Psoas muscle (tissue), 8 donors: ENCODE measurements around the gene C21orf58. TPM values are rescaled to one million over a fixed set of nuclear protein-coding genes. Genes with fewer than 3 reads are reported as not detected.
A peak's percentile ranks its signal among the peaks of the same experiment; 100 is the strongest.

Experiments used
- ATAC-seq, 4 donors: fragments of 200-7000 bp; cut with Tn5 transposase; one replicate each; pipeline ENCODE4 v1.9.1; 2020; ENCODE audit warnings: moderate library complexity in 3 of 4, mild to moderate bottlenecking in 2 of 4
- DNase-seq, 2 donors: peaks; one replicate each; pipeline ENCODE4 v3.0.0-alpha.2; 2020
- H3K27ac ChIP-seq: fragments of 200-600 bp; one replicate; pipeline ENCODE4 v1.8.0; 2022
- H3K27me3 ChIP-seq, 3 donors: fragments of 200-600 bp in 1 of 3; one replicate each; pipeline versions ENCODE4 v1.6.1 to v1.8.0; 2013 to 2022; ENCODE audit warnings: low read length in 2 of 3, mild to moderate bottlenecking in 2 of 3, moderate library complexity in 1 of 3; ENCODE audit not compliant: insufficient read depth in 3 of 3
- H3K36me3 ChIP-seq, 2 donors: fragments of 200-600 bp in 1 of 2; one replicate each; pipeline versions ENCODE4 v1.6.1 to v1.8.0; 2013 to 2022; ENCODE audit warnings: low read depth in 1 of 2, mild to moderate bottlenecking in 1 of 2, moderate library complexity in 1 of 2; ENCODE audit not compliant: insufficient read depth in 1 of 2
- H3K4me1 ChIP-seq: fragments of 200-600 bp; one replicate; pipeline ENCODE4 v1.8.0; 2022
- H3K4me3 ChIP-seq: fragments of 200-600 bp; one replicate; pipeline ENCODE4 v1.8.0; 2022; ENCODE audit warnings: mild to moderate bottlenecking
- H3K9me3 ChIP-seq: fragments of 200-600 bp; one replicate; pipeline ENCODE4 v1.8.0; 2022
- CTCF ChIP-seq: fragments of 200-600 bp; IDR thresholded peaks from one replicate; pipeline ENCODE4 v1.8.0; 2022; ENCODE audit warnings: antibody characterized with exemption
- WGBS, 3 donors: extraction: QIAGEN DNeasy Blood & Tissue Kit; methylation state at CpG; one replicate each; pipeline versions ENCODE4 v1.1.6 to v1.1.7; 2013; 5-methylcytosine and 5-hydroxymethylcytosine counted together
- intact Hi-C, 2 donors: fragments of 100-400 bp; cut with DNase I; formaldehyde crosslinking; loops; one replicate each; pipeline versions ENCODE4 v1.11.0 to v1.14.2; 2022
- polyA plus RNA-seq, 3 donors: library from polyadenylated mRNA; stranded (reverse); fragments of 200-250 nt; gene quantifications; one replicate each; pipeline ENCODE4 v1.2.3, GENCODE V29; 2013
- total RNA-seq, 4 donors: library from RNA; stranded (reverse); fragmentation: NEBNext Ultra II Directional in 2 of 4; extraction: Animal tissue kit (Norgen Biotek cat#: 25700) in 2 of 4; gene quantifications; one replicate each; pipeline versions ENCODE4 v1.2.1 to v1.2.4, GENCODE V29; 2021 to 2023
- donor health status: healthy with polysubstance abuse.
- donor health status: DM: no; HTN: no; CAD: no; lungs with moderate emphysema.
- donor health status: Bipolar disorder and iron deficiency.
- donor health status: healthy.
- donor health status: DM: yes; HTN: yes; CAD: no.
- donor health status: DM: no; HTN: no; CAD: no.
- donor health status: DM: no; HTN: no; CAD: no.
- donor health status: DM: yes; HTN: yes; CAD: no.

Gene C21orf58
- total and polyA plus RNA-seq, 7 donors: 0.38 to 3.0 (median 1.1) TPM

DNA sequence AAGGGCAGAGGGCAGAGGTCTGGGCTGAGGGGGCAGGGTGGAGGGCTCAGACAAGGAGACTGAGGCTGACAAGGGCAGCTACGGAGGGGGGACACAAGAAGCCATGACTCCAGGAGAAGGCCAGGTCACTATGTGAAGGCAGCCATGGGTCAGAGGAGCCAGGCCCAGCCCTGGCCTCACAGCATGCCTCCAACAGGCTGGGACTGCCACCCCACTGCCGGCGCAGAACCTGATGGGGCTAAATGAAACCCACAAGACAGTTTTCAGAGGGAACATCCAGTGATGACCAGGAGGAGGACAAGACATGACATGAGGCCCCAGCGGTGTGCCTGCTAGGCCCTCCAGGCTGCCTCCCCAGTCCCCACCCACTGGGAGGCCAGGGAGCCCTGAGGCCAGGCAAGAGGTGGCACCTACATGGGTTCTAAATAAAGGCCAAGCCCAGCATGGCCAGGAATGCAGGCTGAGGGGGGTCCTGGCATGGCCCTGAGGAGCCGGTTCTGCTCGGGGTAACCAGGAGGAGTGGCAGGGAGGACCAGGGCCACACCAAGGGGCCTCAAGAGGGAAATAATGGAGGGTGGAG is 67.8 kb downstream of the C21orf58 start:
- intact Hi-C loops: no loop called here
- 90 to 92% (median 91%) methylated on average over 6 of the region's 6 CpGs for WGBS, 3 donors
- no peak for ATAC-seq
- Histone ChIP-seq H3K27ac (no peak overlapping the region), H3K4me3 (no peak overlapping the region), H3K36me3 (peaks cover 6 to 100% of the 10 kb centered on the region in 2 donors), H3K9me3 (no peaks in the 10 kb centered on the region), H3K4me1 (peaks cover 11% of the 10 kb centered on the region), H3K27me3 (no peaks in the 10 kb centered on the region)
- DNase-seq: no peak
- no peak for TF ChIP-seq CTCF

DNA sequence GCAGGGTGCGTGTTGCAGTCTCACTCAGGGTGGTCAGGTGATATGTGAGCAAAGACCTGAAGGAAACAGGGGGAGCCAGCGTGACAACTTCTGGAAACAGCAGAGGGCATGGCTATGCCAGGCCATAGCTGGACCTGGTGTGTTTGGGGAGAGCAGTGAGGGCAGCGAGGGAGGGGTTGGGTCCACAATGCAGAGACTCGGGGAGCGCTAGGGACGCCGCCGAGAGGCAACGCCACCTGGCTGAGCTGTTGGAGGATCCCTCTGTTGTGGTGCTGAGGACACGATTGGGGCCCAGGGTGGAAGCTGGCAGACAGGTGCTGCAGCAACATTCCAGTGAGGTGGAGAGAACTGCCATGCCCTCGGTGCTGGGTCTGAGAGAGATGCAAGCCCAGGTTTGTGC is 68.5 kb downstream of the C21orf58 start:
- no peak overlapping the region for H3K4me3 ChIP-seq
- 81 to 89% (median 88%) methylated on average over 11 of the region's 11 CpGs for WGBS, 3 donors
- no peak for TF ChIP-seq CTCF
- peaks cover 11% of the 10 kb centered on the region for H3K4me1 ChIP-seq
- H3K27me3 ChIP-seq: no peaks in the 10 kb centered on the region
- DNase-seq (no peak), ATAC-seq (no peak)
- no peak overlapping the region for H3K27ac ChIP-seq
- H3K9me3 ChIP-seq: no peaks in the 10 kb centered on the region
- H3K36me3 ChIP-seq: peaks cover 6 to 100% of the 10 kb centered on the region in 2 donors
- intact Hi-C loops: no loop called here

- H3K9me3 ChIP-seq: no peaks in the 10 kb centered on the region
- TF ChIP-seq CTCF: no peak
- H3K36me3 ChIP-seq: peaks cover 6 to 100% of the 10 kb centered on the region in 2 donors
- 77 to 83% (median 81%) methylated on average over 12 of the region's 12 CpGs for WGBS, 3 donors
- ATAC-seq (no peak), DNase-seq (no peak)
- peaks cover 11% of the 10 kb centered on the region for H3K4me1 ChIP-seq
- intact Hi-C loops: no loop called here
- H3K27me3 ChIP-seq: no peaks in the 10 kb centered on the region
- H3K4me3 ChIP-seq: no peak overlapping the region
- no peak overlapping the region for H3K27ac ChIP-seq
Observed at GRCh38 chr21:46254208-46254975, 69.3 kb downstream of the C21orf58 start.

DNA sequence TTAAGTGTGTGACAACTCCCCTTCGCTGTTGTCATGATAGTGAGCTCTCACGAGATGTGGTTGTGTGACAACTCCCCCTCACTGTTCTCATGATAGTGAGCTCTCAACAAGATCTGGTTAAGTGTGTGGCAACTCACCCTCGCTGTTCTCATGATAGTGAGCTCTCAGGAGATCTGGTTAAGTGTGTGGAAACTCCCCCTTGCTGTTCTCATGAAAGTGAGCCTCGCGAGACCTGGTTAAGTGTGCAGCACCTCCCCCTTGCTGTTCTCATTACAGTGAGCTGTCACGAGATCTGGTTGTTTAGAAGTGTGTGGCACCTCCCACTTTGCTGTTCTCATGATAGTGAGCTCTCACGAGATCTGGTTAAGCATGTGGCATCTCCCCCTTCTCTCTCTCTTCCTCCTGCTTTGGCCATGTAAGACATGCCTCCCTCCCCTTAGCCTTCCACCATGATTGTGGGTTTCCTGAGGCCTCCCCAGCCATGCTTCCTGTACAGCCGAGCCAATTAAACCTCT is 70.0 kb downstream of the C21orf58 start:
- Histone ChIP-seq H3K27me3 (no peaks in the 10 kb centered on the region), H3K9me3 (no peaks in the 10 kb centered on the region), H3K27ac (peak overlapping the region; percentile 9), H3K36me3 (peaks cover 6 to 100% of the 10 kb centered on the region in 2 donors), H3K4me3 (no peak overlapping the region), H3K4me1 (peaks cover 11% of the 10 kb centered on the region)
- no peak for DNase-seq
- no peak for ATAC-seq
- 80 to 84% (median 81%) methylated on average over 8 of the region's 8 CpGs for WGBS, 3 donors
- intact Hi-C loops: no loop called here
- TF ChIP-seq CTCF: no peak
